Astrocyte of the spinal cord (primary cell): ENCODE measurements around the gene PRKX.
"Not testable (repeated sequence)": the region's sequence is repeated elsewhere in the genome, so short reads cannot be mapped to it uniquely, and the experiment has no call there.

Source experiments
- DNase-seq: peaks from one replicate; pipeline ENCODE4 v3.0.0; 2011; ENCODE audit warnings: low read depth, low spot score
- H3K4me3 ChIP-seq: 2 replicates; pipeline ENCODE4 v1.5.1; 2011; ENCODE audit warnings: low read depth, mild to moderate bottlenecking, low read length, moderate library complexity
- CTCF ChIP-seq: IDR thresholded peaks from 2 replicates; pipeline ENCODE4 v1.5.1; 2012; ENCODE audit warnings: low read depth, mild to moderate bottlenecking, low read length, inconsistent platforms
- in situ Hi-C: cut with HindIII; loops from 2 replicates; pipeline ENCODE4 v1.10.0; 2017; ENCODE audit warnings: low sequenced_read_pairs

Gene PRKX

GRCh38 chrX:3567686-3568085 lies 145.8 kb downstream of the PRKX start:
- no peak overlapping the region for H3K4me3 ChIP-seq
- no peak for DNase-seq
- no peak for TF ChIP-seq CTCF
- in situ Hi-C loops: no loop called here

- in situ Hi-C loops: no loop called here
- DNase-seq: no peak
- no peak for TF ChIP-seq CTCF
- H3K4me3 ChIP-seq: no peak overlapping the region
Observed at GRCh38 chrX:3563451-3563850, 150.0 kb downstream of the PRKX start.

- in situ Hi-C loops, H3K4me3 ChIP-seq: not testable (repeated sequence)
Observed at GRCh38 chrX:3560010-3560409, 153.4 kb downstream of the PRKX start.

More at GRCh38 chrX:3560010-3560409, 153.4 kb downstream of the PRKX start:
- DNase-seq: not testable (repeated sequence)
